Renal pelvis (tissue), 4 donors: ENCODE data around the gene HLA-B. TPM values are rescaled to one million over a fixed set of nuclear protein-coding genes. Genes with fewer than 3 reads are reported as not detected.

ENCODE experiments used
- DNase-seq: peaks from one replicate; pipeline ENCODE4 v3.0.0-alpha.2; 2013
- polyA plus RNA-seq, 3 donors: library from polyadenylated mRNA; unstranded; fragments of 120-200 nt; gene quantifications; one replicate each; pipeline ENCODE4 v1.2.1, GENCODE V29; 2013; ENCODE audit not compliant: insufficient read length in 3 of 3

Gene HLA-B
- polyA plus RNA-seq, 3 donors, result 104 to 117 (median 116) TPM

GRCh38 chr6:31317036-31317435 is 39.9 kb downstream of the HLA-B start:
- DNase-seq, result no peak

- no peak for DNase-seq
Measured at GRCh38 chr6:31309641-31310040, 47.3 kb downstream of the HLA-B start.

- DNase-seq, result no peak
Measured at GRCh38 chr6:31308845-31309175, 48.2 kb downstream of the HLA-B start.

GRCh38 chr6:31308050-31308844 is 48.7 kb downstream of the HLA-B start:
- no peak for DNase-seq

GRCh38 chr6:31307669-31308049 is 49.3 kb downstream of the HLA-B start:
- DNase-seq, result no peak

- no peak for DNase-seq
Measured at GRCh38 chr6:31305703-31306219, 51.2 kb downstream of the HLA-B start.

GRCh38 chr6:31304683-31305082 is 52.3 kb downstream of the HLA-B start:
- DNase-seq, result no peak

Other genes with a start within 250 kb of the HLA-B start
- not detected for gene C6orf15, start 244.6 kb downstream of the HLA-B start, polyA plus RNA-seq
- gene PSORS1C1, start 242.4 kb downstream of the HLA-B start, polyA plus RNA-seq, result under 1 TPM in 1 of 3 donors, not detected in 2; 0.36 TPM
- gene CDSN, start 236.7 kb downstream of the HLA-B start, polyA plus RNA-seq, result under 1 TPM in 1 of 3 donors, not detected in 2; 0.06 TPM
- under 1 TPM in 1 of 3 donors, not detected in 2; 0.10 TPM for gene PSORS1C2, start 218.1 kb downstream of the HLA-B start, polyA plus RNA-seq
- gene CCHCR1, start 199.4 kb downstream of the HLA-B start, polyA plus RNA-seq, result 10 to 100 TPM; 35.4 to 48.5 (median 41.7) TPM
- gene TCF19, start 198.6 kb downstream of the HLA-B start, polyA plus RNA-seq, result 10 to 100 TPM; 16.3 to 21.4 (median 17.3) TPM
- 1 to 10 TPM; 1.9 to 9.2 (median 7.2) TPM for gene POU5F1, start 186.5 kb downstream of the HLA-B start, polyA plus RNA-seq
- 100 to 1,000 TPM in 2 of 3 donors, 10 to 100 TPM in 1; 75.0 to 156 (median 150) TPM for gene HLA-C, start 85.1 kb downstream of the HLA-B start, polyA plus RNA-seq
- gene MICA, start 46.4 kb upstream of the HLA-B start, polyA plus RNA-seq, result 10 to 100 TPM in 2 of 3 donors, 1 to 10 TPM in 1; 7.0 to 11.8 (median 11.4) TPM
- gene MICB, start 141.0 kb upstream of the HLA-B start, polyA plus RNA-seq, result 1 to 10 TPM; 1.4 to 1.9 (median 1.4) TPM
- gene MCCD1, start 171.8 kb upstream of the HLA-B start, polyA plus RNA-seq, result 10 to 100 TPM; 19.5 to 24.1 (median 21.9) TPM
- gene DDX39B, start 184.8 kb upstream of the HLA-B start, polyA plus RNA-seq, result 100 to 1,000 TPM; 563 to 680 (median 632) TPM
- 10 to 100 TPM in 1 of 3 donors, 1 to 10 TPM in 2; 6.5 to 11.3 (median 7.5) TPM for gene ATP6V1G2, start 189.4 kb upstream of the HLA-B start, polyA plus RNA-seq
- gene NFKBIL1, start 190.4 kb upstream of the HLA-B start, polyA plus RNA-seq, result 10 to 100 TPM; 22.1 to 30.3 (median 26.5) TPM
- under 1 TPM; 0.27 to 0.42 (median 0.30) TPM for gene LTA, start 215.1 kb upstream of the HLA-B start, polyA plus RNA-seq
- gene TNF, start 218.4 kb upstream of the HLA-B start, polyA plus RNA-seq, result under 1 TPM in 1 of 3 donors, not detected in 2; 0.19 TPM
- 1 to 10 TPM; 1.8 to 2.7 (median 2.0) TPM for gene LTB, start 225.2 kb upstream of the HLA-B start, polyA plus RNA-seq
- gene LST1, start 229.1 kb upstream of the HLA-B start, polyA plus RNA-seq, result 1 to 10 TPM; 5.0 to 6.7 (median 5.1) TPM
- under 1 TPM in 1 of 3 donors, not detected in 2; 0.43 TPM for gene NCR3, start 235.8 kb upstream of the HLA-B start, polyA plus RNA-seq